UCSD-AML1 (cell line): ENCODE data around the gene PLEKHH1.

Experiments used
- DNase-seq: peaks from one replicate; lab custom pipeline; 2025; ENCODE audit not compliant: unreplicated experiment; lab: John Stamatoyannopoulos, UW

Gene PLEKHH1

GRCh38 chr14:67510121-67510520 is 23.0 kb upstream of the PLEKHH1 start:
- no peak for DNase-seq

GRCh38 chr14:67510836-67511235 is 22.3 kb upstream of the PLEKHH1 start:
- DNase-seq, result no peak

- DNase-seq, result no peak
Measured at GRCh38 chr14:67512463-67513310, 20.4 kb upstream of the PLEKHH1 start.

GRCh38 chr14:67513631-67514108 is 19.4 kb upstream of the PLEKHH1 start:
- DNase-seq, result no peak

GRCh38 chr14:67514203-67514607 is 18.9 kb upstream of the PLEKHH1 start:
- DNase-seq, result no peak

GRCh38 chr14:67514650-67515385 is 18.3 kb upstream of the PLEKHH1 start:
- DNase-seq, result peak; percentile 28

- no peak for DNase-seq
Measured at GRCh38 chr14:67515386-67516079, 17.6 kb upstream of the PLEKHH1 start.

GRCh38 chr14:67516676-67517075 is 16.4 kb upstream of the PLEKHH1 start:
- no peak for DNase-seq

GRCh38 chr14:67517083-67517482 is 16.0 kb upstream of the PLEKHH1 start:
- no peak for DNase-seq

- DNase-seq, result no peak
Measured at GRCh38 chr14:67519406-67519805, 13.7 kb upstream of the PLEKHH1 start.

- DNase-seq, result no peak
Measured at GRCh38 chr14:67520482-67520881, 12.6 kb upstream of the PLEKHH1 start.

- DNase-seq, result no peak
Measured at GRCh38 chr14:67522270-67522669, 10.8 kb upstream of the PLEKHH1 start.

- DNase-seq, result no peak
Measured at GRCh38 chr14:67523764-67524633, 9.1 kb upstream of the PLEKHH1 start.

- DNase-seq, result no peak
Measured at GRCh38 chr14:67524634-67524963, 8.5 kb upstream of the PLEKHH1 start.

- no peak for DNase-seq
Measured at GRCh38 chr14:67525389-67525788, 7.7 kb upstream of the PLEKHH1 start.

- no peak for DNase-seq
Measured at GRCh38 chr14:67526181-67526580, 6.9 kb upstream of the PLEKHH1 start.

GRCh38 chr14:67526676-67527459 is 6.2 kb upstream of the PLEKHH1 start:
- DNase-seq, result peak; percentile 29

GRCh38 chr14:67527756-67528155 is 5.3 kb upstream of the PLEKHH1 start:
- no peak for DNase-seq

GRCh38 chr14:67528276-67528675 is 4.8 kb upstream of the PLEKHH1 start:
- DNase-seq, result no peak
